Thoracic aorta (tissue), 2 donors: ENCODE measurements around the gene PPP6R3. TPM values are rescaled to one million over a fixed set of nuclear protein-coding genes. Genes with fewer than 3 reads are reported as not detected.

Experiments
- ATAC-seq: fragments of 150-250 bp; one replicate; pipeline ENCODE4 v1.8.0; 2017; ENCODE audit warnings: low read depth; ENCODE audit not compliant: insufficient number of reproducible peaks, low FRiP score
- DNase-seq: peaks from one replicate; pipeline ENCODE4 v3.0.0-alpha.2; 2020; ENCODE audit warnings: low spot score
- H3K27ac ChIP-seq, 2 donors: fragments of 200-600 bp; sonication (generic); 1 replicate in 1 of 2; 2 replicates in 1 of 2; pipeline ENCODE4 v1.5.1; 2016; ENCODE audit warnings: mild to moderate bottlenecking in 2 of 2, moderate library complexity in 2 of 2
- H3K27me3 ChIP-seq: fragments of 200-600 bp; sonication (generic); replicated peaks from 2 replicates; pipeline ENCODE4 v1.6.0; 2016; ENCODE audit warnings: mild to moderate bottlenecking; ENCODE audit not compliant: insufficient read depth
- H3K36me3 ChIP-seq: fragments of 200-600 bp; sonication (generic); one replicate; pipeline ENCODE4 v1.5.1; 2016
- H3K4me1 ChIP-seq, 2 donors: fragments of 200-600 bp; sonication (generic); 1 replicate in 1 of 2; 2 replicates in 1 of 2; pipeline versions ENCODE4 v1.5.1 to v1.6.0; 2016; ENCODE audit warnings: low read depth in 2 of 2, mild to moderate bottlenecking in 1 of 2; ENCODE audit not compliant: control insufficient read depth in 1 of 2
- H3K4me3 ChIP-seq: fragments of 200-600 bp; sonication (generic); 2 replicates; pipeline ENCODE4 v1.5.1; 2016; ENCODE audit warnings: mild to moderate bottlenecking
- H3K9me3 ChIP-seq: fragments of 200-600 bp; sonication (generic); 2 replicates; pipeline ENCODE4 v1.5.1; 2016
- total RNA-seq, 2 donors: library from RNA; depleted of rRNA; stranded (reverse); fragments of >200 nt; gene quantifications; one replicate each; pipeline versions ENCODE4 v1.1.0 to v1.2.3, GENCODE V29; 2016
- TF ChIP-seq, protein P1 (sequence below): fragments of 200-600 bp; sonication (generic); IDR thresholded peaks from one replicate; pipeline ENCODE4 v1.5.1; 2019; ENCODE audit warnings: antibody characterized with exemption

PPP6R3 gene
- total RNA-seq, 2 donors from 2014 or later = 75.4 to 166 TPM

DNA sequence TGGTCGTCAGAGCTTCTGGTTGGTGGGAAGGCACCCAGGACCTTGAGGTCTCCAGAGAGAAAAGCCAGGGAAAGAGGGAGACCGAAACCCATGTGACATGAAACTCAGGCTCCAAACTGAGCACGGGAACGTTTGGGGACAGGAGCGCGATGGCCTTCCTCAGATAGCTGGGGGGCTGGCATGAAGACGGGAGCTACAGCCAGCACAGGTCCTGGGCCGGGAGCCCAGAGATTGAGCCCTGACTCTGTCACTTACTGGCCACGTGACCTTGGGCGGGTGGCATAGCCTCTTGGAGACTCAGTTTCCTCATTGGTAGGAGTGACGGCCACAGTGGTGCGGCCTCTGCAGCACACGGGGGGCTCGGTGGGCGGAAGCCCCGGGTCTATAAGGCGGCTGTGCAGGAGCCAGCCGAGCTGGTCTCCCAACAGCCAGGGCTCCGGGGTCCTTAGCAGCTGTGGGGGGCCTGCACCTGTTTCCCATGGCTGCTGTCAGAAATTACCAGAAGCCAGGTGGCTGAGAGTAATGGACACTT is 36.4 kb upstream of the PPP6R3 start:
- Histone ChIP-seq H3K9me3 (peaks cover 3% of the 10 kb centered on the region), H3K36me3 (peaks cover 49% of the 10 kb centered on the region), H3K27ac (no peak overlapping the region), H3K4me3 (no peak overlapping the region), H3K27me3 (no peaks in the 10 kb centered on the region), H3K4me1 (no peaks in the 10 kb centered on the region)
- TF ChIP-seq, protein P1, sequence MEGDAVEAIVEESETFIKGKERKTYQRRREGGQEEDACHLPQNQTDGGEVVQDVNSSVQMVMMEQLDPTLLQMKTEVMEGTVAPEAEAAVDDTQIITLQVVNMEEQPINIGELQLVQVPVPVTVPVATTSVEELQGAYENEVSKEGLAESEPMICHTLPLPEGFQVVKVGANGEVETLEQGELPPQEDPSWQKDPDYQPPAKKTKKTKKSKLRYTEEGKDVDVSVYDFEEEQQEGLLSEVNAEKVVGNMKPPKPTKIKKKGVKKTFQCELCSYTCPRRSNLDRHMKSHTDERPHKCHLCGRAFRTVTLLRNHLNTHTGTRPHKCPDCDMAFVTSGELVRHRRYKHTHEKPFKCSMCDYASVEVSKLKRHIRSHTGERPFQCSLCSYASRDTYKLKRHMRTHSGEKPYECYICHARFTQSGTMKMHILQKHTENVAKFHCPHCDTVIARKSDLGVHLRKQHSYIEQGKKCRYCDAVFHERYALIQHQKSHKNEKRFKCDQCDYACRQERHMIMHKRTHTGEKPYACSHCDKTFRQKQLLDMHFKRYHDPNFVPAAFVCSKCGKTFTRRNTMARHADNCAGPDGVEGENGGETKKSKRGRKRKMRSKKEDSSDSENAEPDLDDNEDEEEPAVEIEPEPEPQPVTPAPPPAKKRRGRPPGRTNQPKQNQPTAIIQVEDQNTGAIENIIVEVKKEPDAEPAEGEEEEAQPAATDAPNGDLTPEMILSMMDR = no peak
- ATAC-seq (no peak), DNase-seq (no peak)

DNA sequence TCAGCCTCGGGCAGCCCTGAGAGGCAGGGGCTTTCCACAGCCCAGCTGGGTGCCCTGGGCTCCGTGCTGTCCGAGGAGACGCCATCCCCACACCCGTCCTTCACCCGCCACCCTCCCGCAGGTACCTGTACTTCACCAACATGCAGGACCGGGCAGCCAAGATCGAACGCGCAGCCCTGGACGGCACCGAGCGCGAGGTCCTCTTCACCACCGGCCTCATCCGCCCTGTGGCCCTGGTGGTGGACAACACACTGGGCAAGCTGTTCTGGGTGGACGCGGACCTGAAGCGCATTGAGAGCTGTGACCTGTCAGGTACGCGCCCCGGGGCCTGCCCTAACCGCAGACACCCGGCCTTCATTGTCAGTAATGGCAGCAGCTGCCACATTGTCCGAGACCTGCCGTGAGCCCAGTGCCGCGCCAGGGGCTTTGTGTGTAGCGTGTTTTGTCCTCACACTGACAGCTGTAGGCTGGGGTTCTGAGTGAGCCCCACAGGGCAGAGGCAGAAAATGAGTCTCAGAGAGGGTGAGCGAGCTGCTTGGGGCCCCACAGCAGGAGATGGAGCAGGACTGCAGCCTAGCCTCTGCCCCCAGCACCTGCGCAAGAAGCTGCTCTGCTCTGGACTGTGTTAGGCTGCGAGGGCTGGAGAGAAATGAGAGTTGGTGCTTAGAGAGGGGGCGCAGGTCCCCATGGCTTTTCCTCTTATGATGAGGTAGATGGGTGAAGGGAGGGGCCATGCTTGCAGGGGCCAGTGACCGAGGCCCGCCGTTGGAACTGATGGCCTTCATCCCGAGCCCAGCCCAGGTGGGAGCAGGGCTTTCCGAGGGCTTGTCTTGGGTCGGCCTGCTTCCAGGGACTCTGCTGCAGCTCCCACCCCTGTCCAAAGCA is 35.3 kb upstream of the PPP6R3 start:
- TF ChIP-seq, protein P1 = no peak
- DNase-seq (no peak), ATAC-seq (no peak)
- Histone ChIP-seq H3K9me3 (peaks cover 12% of the 10 kb centered on the region), H3K4me3 (no peak overlapping the region), H3K4me1 (no peaks in the 10 kb centered on the region), H3K36me3 (peaks cover 57% of the 10 kb centered on the region), H3K27ac (no peak overlapping the region), H3K27me3 (no peaks in the 10 kb centered on the region)

DNA sequence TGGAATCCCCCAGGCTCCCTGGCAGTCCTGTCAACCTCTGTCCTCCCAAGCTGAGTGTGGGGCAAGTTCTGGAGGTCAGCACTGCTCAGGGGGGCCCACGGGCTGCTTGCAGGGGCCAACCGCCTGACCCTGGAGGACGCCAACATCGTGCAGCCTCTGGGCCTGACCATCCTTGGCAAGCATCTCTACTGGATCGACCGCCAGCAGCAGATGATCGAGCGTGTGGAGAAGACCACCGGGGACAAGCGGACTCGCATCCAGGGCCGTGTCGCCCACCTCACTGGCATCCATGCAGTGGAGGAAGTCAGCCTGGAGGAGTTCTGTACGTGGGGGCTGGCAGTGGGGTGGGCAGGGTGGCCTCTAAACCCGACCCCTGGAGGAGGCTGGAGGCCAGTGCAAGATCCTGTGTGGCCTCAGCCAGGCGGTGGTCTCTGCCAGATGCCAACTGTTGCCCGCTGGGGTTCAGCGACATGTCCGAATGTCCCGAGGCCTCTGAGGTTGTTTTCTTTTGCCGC is 34.6 kb upstream of the PPP6R3 start:
- H3K4me1 ChIP-seq = no peaks in the 10 kb centered on the region
- ATAC-seq = no peak
- no peaks in the 10 kb centered on the region for H3K27me3 ChIP-seq
- H3K36me3 ChIP-seq = peaks cover 62% of the 10 kb centered on the region
- H3K9me3 ChIP-seq = peaks cover 12% of the 10 kb centered on the region
- H3K27ac ChIP-seq = no peak overlapping the region
- H3K4me3 ChIP-seq = no peak overlapping the region
- TF ChIP-seq, protein P1 = no peak
- no peak for DNase-seq

DNA sequence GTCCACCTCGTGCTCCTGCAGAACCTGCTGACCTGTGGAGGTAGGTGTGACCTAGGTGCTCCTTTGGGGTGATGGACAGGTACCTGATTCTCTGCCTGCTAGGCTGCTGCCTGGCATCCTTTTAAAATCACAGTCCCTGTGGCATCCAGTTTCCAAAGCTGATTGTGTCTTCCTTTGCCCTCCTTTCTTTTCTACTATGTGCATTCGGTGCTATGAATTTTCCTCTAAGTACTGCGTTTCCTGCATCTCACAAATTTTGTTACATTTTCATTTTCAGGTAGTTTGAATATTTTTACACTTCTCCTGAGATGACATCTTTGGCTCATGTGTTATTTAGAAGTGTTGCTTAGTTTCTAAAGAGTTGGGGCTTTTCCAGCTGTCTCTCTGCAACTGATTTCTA is 30.9 kb upstream of the PPP6R3 start:
- Histone ChIP-seq H3K27me3 (no peaks in the 10 kb centered on the region), H3K4me3 (no peak overlapping the region), H3K9me3 (peaks cover 12% of the 10 kb centered on the region), H3K36me3 (peaks cover 59% of the 10 kb centered on the region), H3K4me1 (no peaks in the 10 kb centered on the region), H3K27ac (no peak overlapping the region)
- ATAC-seq = no peak
- no peak for DNase-seq
- TF ChIP-seq, protein P1 = no peak

DNA sequence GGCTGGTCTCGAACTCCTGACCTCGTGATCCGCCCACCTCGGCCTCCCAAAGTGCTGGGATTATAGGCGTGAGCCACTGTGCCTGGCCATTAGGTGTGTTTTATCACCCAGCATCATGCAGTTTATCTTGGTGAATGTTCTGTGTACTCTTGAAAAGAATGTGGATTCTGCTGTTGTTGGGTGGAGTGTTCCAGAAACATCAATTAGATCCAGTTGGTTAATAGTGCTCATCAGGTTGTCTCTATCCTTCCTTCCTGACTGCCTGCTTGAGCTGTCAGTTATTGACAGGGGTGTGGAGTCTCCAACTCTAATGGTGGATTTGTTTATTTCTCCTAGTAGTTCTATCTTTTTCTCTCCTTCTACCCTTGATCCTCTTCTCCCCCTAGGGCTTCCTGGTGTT is 30.2 kb upstream of the PPP6R3 start:
- TF ChIP-seq, protein P1 = no peak
- Histone ChIP-seq H3K4me3 (no peak overlapping the region), H3K36me3 (peaks cover 59% of the 10 kb centered on the region), H3K27ac (no peak overlapping the region), H3K9me3 (peaks cover 12% of the 10 kb centered on the region), H3K27me3 (no peaks in the 10 kb centered on the region), H3K4me1 (no peaks in the 10 kb centered on the region)
- DNase-seq (no peak), ATAC-seq (no peak)
